Neural cell (in vitro differentiated cells): ENCODE measurements around the gene ZNF80.

Experiments
- CTCF ChIP-seq: fragments of 450-650 bp; IDR thresholded peaks from 2 replicates; pipeline ENCODE4 v1.5.1; 2014; ENCODE audit warnings: antibody characterized with exemption, mild to moderate bottlenecking, moderate library complexity; ENCODE audit not compliant: poor library complexity, severe bottlenecking
- RAD21 ChIP-seq: fragments of 450-650 bp; conservative IDR thresholded peaks from 2 replicates; pipeline ENCODE4 v1.6.1; 2014; ENCODE audit warnings: antibody characterized with exemption, mild to moderate bottlenecking, moderate library complexity

GRCh38 chr3:114212646-114213045 lies 24.7 kb downstream of the ZNF80 start:
- TF ChIP-seq CTCF = no peak
- no peak for TF ChIP-seq RAD21
